Subcutaneous adipose tissue (tissue), 4 donors: ENCODE results near the gene GDF10. TPM values are rescaled to one million over a fixed set of nuclear protein-coding genes. Genes with fewer than 3 reads are reported as not detected.

ENCODE experiments used
- total RNA-seq, 4 donors: library from RNA; depleted of rRNA; stranded (reverse); fragments of >200 nt; gene quantifications; one replicate each; pipeline ENCODE4 v1.1.0, GENCODE V29; 2016
- TF ChIP-seq, protein P1 (sequence below): fragments of 450-650 bp; IDR thresholded peaks from one replicate; pipeline ENCODE4 v1.5.1; 2016; ENCODE audit warnings: low read depth, mild to moderate bottlenecking, control low read depth, antibody characterized with exemption, moderate library complexity

The GDF10 gene
- total RNA-seq, 4 donors from 2014 or later = 2.9 to 9.7 (median 5.1) TPM

DNA sequence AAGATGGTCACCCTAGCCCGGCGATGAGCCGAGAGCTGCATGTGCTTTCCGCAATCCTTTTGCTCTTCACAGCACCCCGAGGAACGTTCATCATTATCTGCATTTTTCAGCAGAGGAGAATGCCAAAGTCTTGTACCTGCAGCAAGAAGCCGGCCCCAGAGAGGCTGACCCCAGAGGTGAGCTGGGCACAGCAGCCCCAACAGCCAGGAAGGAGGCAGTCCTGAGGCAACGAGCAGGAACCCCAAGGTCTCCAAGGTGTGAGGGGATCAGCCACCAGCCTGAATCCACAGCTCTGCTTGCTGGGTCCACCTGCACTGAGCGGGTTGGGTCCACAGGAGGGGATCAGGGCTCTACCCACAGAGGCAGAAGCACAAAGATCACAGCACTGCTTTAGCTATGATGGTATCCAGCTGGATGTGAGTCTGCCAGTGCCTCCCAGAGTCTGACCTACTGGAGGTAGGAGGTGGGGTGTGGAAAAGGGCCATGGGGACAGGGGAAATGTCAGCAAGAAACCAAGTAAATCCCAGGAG is 16.8 kb upstream of the GDF10 start:
- TF ChIP-seq, protein P1, sequence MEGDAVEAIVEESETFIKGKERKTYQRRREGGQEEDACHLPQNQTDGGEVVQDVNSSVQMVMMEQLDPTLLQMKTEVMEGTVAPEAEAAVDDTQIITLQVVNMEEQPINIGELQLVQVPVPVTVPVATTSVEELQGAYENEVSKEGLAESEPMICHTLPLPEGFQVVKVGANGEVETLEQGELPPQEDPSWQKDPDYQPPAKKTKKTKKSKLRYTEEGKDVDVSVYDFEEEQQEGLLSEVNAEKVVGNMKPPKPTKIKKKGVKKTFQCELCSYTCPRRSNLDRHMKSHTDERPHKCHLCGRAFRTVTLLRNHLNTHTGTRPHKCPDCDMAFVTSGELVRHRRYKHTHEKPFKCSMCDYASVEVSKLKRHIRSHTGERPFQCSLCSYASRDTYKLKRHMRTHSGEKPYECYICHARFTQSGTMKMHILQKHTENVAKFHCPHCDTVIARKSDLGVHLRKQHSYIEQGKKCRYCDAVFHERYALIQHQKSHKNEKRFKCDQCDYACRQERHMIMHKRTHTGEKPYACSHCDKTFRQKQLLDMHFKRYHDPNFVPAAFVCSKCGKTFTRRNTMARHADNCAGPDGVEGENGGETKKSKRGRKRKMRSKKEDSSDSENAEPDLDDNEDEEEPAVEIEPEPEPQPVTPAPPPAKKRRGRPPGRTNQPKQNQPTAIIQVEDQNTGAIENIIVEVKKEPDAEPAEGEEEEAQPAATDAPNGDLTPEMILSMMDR = no peak

- TF ChIP-seq, protein P1 = no peak
These were observed 16.1 kb upstream of the GDF10 start for GRCh38 chr10:47283848-47284247.

DNA sequence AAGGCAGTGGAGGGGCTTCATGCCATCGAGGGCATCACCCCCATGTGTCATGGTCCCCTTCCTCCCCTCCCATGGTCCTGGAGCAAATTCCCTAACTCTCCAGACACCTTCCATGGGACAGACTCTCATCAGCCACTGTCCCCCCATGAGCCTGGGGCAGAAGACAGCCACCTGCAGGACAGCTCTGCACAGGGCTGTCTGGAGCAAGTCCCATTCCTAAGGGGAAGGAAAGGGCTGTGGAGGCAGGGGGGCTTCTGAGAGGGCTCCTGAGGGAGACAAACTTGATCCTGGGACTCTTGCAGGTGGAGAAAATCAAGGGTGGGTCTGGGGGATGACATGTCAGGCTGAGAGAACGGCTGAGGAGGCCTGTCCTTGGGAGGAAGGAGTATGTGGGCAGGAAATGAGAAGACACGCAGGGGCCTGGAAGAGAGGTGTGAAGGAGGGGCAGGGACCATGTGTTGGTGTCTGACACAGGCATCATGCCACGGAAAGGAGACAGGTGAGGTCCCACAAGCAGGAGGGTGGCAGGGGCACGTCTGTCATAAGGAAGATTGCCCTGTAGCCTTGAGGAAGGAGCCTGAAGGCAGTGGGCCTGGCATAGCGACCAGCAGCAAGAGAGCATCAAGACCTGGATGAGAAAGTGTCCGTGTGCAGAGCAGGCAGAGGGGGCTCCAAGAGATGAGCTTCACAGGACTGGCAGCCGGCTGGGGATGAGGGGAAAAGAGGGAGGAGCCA is 14.4 kb upstream of the GDF10 start:
- TF ChIP-seq, protein P1 = no peak

DNA sequence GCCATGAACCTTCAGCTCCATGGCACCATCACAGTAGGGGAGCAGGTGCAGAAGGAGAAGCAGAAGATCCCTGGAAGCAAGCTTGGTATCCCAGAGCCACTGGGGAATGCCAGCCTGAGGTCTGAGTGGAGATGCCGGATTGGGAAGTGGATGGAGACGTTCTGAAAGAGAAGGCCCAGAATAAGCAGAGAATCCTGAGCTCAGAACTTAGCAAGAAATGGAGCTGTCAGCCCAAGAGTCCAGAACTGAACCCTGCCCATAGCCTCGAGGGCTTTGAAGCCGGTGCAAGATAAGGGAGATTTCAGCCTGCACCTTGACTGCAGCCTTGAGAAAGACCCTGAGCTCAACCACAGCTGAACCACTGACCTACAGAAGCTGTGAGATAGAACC is 13.9 kb upstream of the GDF10 start:
- TF ChIP-seq, protein P1 = no peak

GRCh38 chr10:47286591-47287315 is 13.2 kb upstream of the GDF10 start:
- TF ChIP-seq, protein P1 = no peak

GRCh38 chr10:47287365-47287802 is 12.6 kb upstream of the GDF10 start:
- TF ChIP-seq, protein P1 = no peak

- TF ChIP-seq, protein P1 = no peak
These were observed 12.2 kb upstream of the GDF10 start for GRCh38 chr10:47287805-47288204.
